Measurements from ENCODE around the gene PSMB1.
"Not testable (repeated sequence)": the region's sequence is repeated elsewhere in the genome, so short reads cannot be mapped to it uniquely, and the experiment has no call there.

PSMB1 gene

DNA sequence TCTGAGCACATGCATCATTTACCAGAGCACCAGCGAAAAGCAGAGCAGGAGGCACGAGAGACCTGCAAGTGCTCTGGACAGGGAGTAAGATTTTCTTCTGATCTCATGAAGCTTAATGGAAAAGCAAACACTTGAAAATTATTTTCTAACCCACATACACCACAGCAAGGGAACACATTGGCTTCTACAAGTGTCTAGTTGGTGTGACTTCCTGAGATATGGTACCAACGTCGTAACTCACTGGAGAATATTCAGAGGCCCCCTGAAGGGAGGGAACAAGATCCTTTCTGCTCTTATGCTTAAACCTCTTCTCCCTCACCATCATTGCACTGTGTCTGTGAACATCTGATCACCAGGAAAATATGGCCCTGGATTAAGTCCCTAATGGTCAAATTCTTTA is 48.6 kb downstream of the PSMB1 start:
- no peak overlapping the region for H3K4me3 ChIP-seq (ENCODE audit: low read depth, low read length)
- in situ Hi-C loops (cut with HindIII; ENCODE audit: low sequenced_read_pairs): loop anchor here (10.0 kb wide), 1 partner anchor 670 kb away; no protein-coding TSS in a partner anchor
- no peak for DNase-seq (ENCODE audit: low read depth)
- TF ChIP-seq, protein P1, sequence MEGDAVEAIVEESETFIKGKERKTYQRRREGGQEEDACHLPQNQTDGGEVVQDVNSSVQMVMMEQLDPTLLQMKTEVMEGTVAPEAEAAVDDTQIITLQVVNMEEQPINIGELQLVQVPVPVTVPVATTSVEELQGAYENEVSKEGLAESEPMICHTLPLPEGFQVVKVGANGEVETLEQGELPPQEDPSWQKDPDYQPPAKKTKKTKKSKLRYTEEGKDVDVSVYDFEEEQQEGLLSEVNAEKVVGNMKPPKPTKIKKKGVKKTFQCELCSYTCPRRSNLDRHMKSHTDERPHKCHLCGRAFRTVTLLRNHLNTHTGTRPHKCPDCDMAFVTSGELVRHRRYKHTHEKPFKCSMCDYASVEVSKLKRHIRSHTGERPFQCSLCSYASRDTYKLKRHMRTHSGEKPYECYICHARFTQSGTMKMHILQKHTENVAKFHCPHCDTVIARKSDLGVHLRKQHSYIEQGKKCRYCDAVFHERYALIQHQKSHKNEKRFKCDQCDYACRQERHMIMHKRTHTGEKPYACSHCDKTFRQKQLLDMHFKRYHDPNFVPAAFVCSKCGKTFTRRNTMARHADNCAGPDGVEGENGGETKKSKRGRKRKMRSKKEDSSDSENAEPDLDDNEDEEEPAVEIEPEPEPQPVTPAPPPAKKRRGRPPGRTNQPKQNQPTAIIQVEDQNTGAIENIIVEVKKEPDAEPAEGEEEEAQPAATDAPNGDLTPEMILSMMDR (IDR thresholded peaks at IDR 0.05; ENCODE audit: low read depth, low read length, missing control alignments): no peak

- in situ Hi-C loops (cut with HindIII; ENCODE audit: low sequenced_read_pairs): loop anchor here (10.0 kb wide), 1 partner anchor 669 kb away; no protein-coding TSS in a partner anchor
- DNase-seq (ENCODE audit: low read depth): no peak
- TF ChIP-seq, protein P1 (IDR thresholded peaks at IDR 0.05; ENCODE audit: low read depth, low read length, missing control alignments): no peak
- H3K4me3 ChIP-seq (ENCODE audit: low read depth, low read length): no peak overlapping the region
Observed at GRCh38 chr6:170503414-170503761, 49.7 kb downstream of the PSMB1 start.

DNA sequence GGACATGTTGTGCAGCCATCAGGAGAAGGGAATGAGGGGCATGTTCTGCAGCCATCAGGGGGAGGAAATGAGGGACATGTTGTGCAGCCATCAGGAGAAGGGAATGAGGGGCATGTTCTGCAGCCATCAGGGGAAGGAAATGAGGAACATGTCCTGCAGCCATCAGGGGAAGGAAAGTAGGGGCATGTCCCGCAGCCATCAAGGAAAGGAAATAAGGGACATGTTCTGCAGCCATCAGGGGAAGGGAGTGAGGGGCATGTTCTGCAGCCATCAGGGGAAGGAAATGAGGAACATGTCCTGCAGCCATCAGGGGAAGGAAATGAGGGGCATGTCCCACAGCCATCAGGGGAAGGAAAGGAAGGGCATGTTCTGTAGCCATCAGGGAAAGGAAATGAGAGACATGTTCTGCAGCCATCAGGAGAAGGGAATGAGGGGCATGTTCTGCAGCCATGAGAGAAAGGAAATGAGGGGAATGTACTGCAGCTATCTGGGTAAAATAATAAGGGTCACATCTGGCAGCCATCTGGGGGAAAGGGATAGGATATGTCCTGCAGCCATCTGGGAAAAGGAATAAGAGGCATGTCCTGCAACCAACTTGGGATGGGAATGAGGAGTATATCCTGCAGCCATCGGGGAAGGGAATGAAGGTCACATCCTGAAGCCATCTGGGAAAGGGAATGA is 50.2 kb downstream of the PSMB1 start:
- not testable (repeated sequence) for H3K4me3 ChIP-seq (ENCODE audit: low read depth, low read length)
- in situ Hi-C loops (cut with HindIII; ENCODE audit: low sequenced_read_pairs): loop anchor here (10.0 kb wide), 1 partner anchor 668 kb away; no protein-coding TSS in a partner anchor

GRCh38 chr6:170502268-170502667 is 50.8 kb downstream of the PSMB1 start:
- in situ Hi-C loops (cut with HindIII; ENCODE audit: low sequenced_read_pairs): loop anchor here (10.0 kb wide), 1 partner anchor 667 kb away; no protein-coding TSS in a partner anchor
- not testable (repeated sequence) for DNase-seq (ENCODE audit: low read depth); H3K4me3 ChIP-seq (ENCODE audit: low read depth, low read length)

More for the DNA sequence above, 50.2 kb downstream of the PSMB1 start:
- DNase-seq (ENCODE audit: low read depth): not testable (repeated sequence)

- in situ Hi-C loops (cut with HindIII; ENCODE audit: low sequenced_read_pairs): loop anchor here (10.0 kb wide), 1 partner anchor 666 kb away; no protein-coding TSS in a partner anchor
- H3K4me3 ChIP-seq (ENCODE audit: low read depth, low read length): no peak overlapping the region
- TF ChIP-seq, protein P1 (IDR thresholded peaks at IDR 0.05; ENCODE audit: low read depth, low read length, missing control alignments): no peak
- no peak for DNase-seq (ENCODE audit: low read depth)
Observed at GRCh38 chr6:170500955-170501590, 52.0 kb downstream of the PSMB1 start.

- H3K4me3 ChIP-seq (ENCODE audit: low read depth, low read length): no peak overlapping the region
- TF ChIP-seq, protein P1 (IDR thresholded peaks at IDR 0.05; ENCODE audit: low read depth, low read length, missing control alignments): no peak
- DNase-seq (ENCODE audit: low read depth): peak; percentile 39
- in situ Hi-C loops (cut with HindIII; ENCODE audit: low sequenced_read_pairs): no loop called here
Observed at GRCh38 chr6:170497841-170498301, 55.2 kb downstream of the PSMB1 start.

DNA sequence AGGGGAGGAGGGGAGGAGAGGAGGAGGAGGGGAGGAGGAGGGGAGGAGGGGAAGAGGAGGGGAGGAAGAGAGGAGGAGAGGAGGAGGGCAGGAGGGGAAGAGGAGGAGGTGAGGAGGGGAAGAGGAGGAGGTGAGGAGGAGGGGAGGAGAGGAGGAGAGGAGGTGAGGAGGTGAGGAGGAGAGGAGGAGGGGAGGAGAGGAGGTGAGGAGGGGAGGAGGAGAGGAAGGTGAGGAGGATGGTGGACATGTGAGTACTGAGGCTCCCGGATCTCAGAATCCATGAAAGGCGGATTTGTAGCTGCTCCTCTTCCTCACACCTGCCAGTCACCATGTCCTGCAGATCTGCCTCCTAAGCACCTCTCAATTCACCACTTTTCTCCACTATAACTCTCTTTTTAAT is 59.8 kb downstream of the PSMB1 start:
- TF ChIP-seq, protein P1 (IDR thresholded peaks at IDR 0.05; ENCODE audit: low read depth, low read length, missing control alignments): no peak
- in situ Hi-C loops (cut with HindIII; ENCODE audit: low sequenced_read_pairs): no loop called here
- no peak overlapping the region for H3K4me3 ChIP-seq (ENCODE audit: low read depth, low read length)
- DNase-seq (ENCODE audit: low read depth): no peak
